Superior temporal gyrus (tissue), 1 donor: ENCODE measurements around the gene ERAL1.
"Not testable (repeated sequence)": the region's sequence is repeated elsewhere in the genome, so short reads cannot be mapped to it uniquely, and the experiment has no call there.

Source experiments
- DNase-seq: peaks from one replicate; pipeline ENCODE4 v3.0.0-alpha.2; 2016; ENCODE audit errors: extremely low spot score

ERAL1 gene

GRCh38 chr17:28854457-28855335, at the start of gene ERAL1:
Gene ERAL1, plus strand, starts transcription at chr17:28855016. Its CDS starts 19 bp downstream, at chr17:28855035.
- peak; percentile 91 for DNase-seq

- DNase-seq: peak; percentile 74
These were observed 46.7 kb upstream of the ERAL1 start for GRCh38 chr17:28807925-28808634.

- DNase-seq: no peak
These were observed 44.4 kb upstream of the ERAL1 start for GRCh38 chr17:28810437-28810836.

GRCh38 chr17:28811651-28812090, 43.1 kb upstream of the ERAL1 start:
- peak; percentile 60 for DNase-seq

GRCh38 chr17:28812091-28812747, 42.6 kb upstream of the ERAL1 start:
- DNase-seq: peak; percentile 97

- peak; percentile 26 for DNase-seq
These were observed 42.0 kb upstream of the ERAL1 start for GRCh38 chr17:28812748-28813377.

- no peak for DNase-seq
These were observed 38.3 kb upstream of the ERAL1 start for GRCh38 chr17:28816540-28816939.

GRCh38 chr17:28818819-28819221, 36.0 kb upstream of the ERAL1 start:
- DNase-seq: peak; percentile 67

- no peak for DNase-seq
These were observed 35.2 kb upstream of the ERAL1 start for GRCh38 chr17:28819582-28819981.

- no peak for DNase-seq
These were observed 27.1 kb upstream of the ERAL1 start for GRCh38 chr17:28827672-28828071.

- no peak for DNase-seq
These were observed 26.3 kb upstream of the ERAL1 start for GRCh38 chr17:28828294-28829040.

GRCh38 chr17:28834420-28834819, 20.4 kb upstream of the ERAL1 start:
- no peak for DNase-seq

GRCh38 chr17:28836541-28836940, 18.3 kb upstream of the ERAL1 start:
- DNase-seq: not testable (repeated sequence)

GRCh38 chr17:28839221-28839620, 15.6 kb upstream of the ERAL1 start:
- no peak for DNase-seq

GRCh38 chr17:28841901-28842281, 12.9 kb upstream of the ERAL1 start:
- DNase-seq: peak; percentile 27

- peak; percentile 88 for DNase-seq
These were observed 12.4 kb upstream of the ERAL1 start, which contains the start of gene FAM222B for GRCh38 chr17:28842282-28843012. Gene FAM222B, minus strand, starts transcription at chr17:28842790. Its CDS starts 76,123 bp downstream, at chr17:28766667.

- no peak for DNase-seq
These were observed 11.0 kb upstream of the ERAL1 start for GRCh38 chr17:28843816-28844148.

- DNase-seq: no peak
These were observed 8.6 kb upstream of the ERAL1 start for GRCh38 chr17:28846231-28846630.

- not testable (repeated sequence) for DNase-seq
These were observed 8.1 kb upstream of the ERAL1 start for GRCh38 chr17:28846699-28847098.

GRCh38 chr17:28848667-28849066, 6.1 kb upstream of the ERAL1 start:
- not testable (repeated sequence) for DNase-seq
